ENCODE results near the gene TUBD1.

Gene TUBD1

DNA sequence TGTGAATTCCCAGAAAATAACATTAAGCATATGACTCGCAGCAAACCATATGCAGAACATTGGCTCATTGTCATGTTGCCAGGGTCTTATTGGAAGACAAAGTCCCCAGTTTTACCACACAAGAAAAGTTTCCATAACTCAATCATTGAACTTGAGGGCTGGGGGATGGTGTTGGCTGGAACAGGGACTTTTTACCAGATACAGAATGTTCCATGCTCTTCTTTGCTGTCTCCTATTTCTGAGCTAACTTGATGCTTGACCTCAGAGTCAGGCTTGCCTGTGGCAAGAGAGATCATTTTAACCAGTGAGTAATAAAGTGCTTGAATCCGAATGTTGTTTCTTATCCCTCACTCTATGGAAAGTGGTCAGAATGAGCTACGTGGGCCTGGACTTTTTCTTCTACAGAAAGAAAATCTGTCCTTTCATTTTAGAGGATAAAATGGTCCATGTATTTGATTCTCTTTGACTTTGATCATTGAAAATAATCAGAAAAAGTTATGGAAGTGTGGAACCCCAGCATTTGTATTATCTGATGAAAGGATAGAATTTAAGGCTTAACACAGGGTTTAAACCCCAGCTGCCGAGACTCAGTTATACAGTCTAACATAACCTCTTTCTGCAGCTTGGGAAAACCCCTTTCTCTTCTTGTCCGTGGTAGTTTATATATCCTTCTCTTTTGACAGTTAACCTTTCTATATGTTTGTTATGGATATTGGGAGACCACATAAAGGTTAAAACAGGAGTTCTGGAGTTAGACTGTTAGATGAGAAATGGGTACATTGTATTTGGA is 67.0 kb downstream of the TUBD1 start:
- no peak for DNase-seq (ENCODE audit: low read depth in 4 of 4, low spot score in 1 of 4)

DNA sequence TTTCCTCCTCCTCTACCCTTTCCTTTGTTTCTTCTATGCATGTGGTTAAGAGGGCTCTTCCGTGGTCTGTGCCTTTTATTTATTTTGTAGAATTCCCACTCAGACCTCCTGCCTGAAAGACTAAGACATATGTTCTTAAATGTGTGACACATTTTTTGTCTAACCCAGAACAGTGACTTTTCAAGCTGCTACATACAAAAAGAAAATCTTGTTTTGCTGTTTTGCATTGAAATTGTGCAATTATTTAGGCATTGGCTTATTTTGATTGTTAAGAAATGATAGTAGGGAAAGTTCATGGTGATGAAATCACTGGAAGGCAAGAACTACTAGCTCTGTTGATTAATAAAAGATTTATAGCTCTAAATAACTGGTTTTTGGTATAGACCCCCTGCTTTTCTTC is 76.8 kb downstream of the TUBD1 start:
- DNase-seq (ENCODE audit: low read depth in 4 of 4, low spot score in 1 of 4): no peak

DNA sequence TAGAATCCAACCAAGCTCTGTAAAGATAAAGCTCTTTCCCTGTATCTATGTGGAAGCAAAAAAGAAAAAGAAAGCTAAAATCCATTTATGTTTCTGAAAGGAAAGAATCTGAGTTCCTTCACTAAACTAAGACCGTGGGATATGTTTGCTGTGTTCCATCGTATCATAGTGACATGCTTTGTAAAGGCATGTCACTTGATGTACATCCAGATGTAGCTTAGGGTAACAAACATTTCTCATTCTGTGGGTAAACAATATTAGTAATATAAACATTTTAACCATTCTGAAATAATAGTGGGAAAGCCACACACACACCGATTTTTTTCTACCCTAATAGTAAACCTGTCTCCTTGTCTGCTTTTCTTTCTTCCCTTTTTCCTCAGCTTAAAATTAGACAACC is 78.1 kb downstream of the TUBD1 start:
- DNase-seq (ENCODE audit: low read depth in 4 of 4, low spot score in 1 of 4): no peak

DNA sequence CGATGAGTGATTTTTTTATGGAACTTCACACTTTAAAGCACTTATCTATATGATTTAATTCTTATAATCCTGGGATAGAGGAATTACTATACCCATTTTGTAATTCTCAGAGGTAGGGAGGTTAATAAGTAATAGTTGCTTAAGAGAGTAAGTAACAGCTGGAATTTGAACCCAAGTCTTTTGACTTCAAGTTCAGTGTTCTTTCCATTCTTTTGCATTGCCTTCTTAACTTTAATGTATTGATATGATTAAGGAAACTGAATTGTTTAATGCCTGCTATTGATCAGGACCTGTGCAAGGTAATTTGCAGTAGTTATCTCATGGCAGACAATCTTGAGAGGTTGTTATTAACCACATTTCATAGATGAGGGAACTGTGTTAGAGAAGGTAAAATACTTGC is 78.5 kb downstream of the TUBD1 start:
- no peak for DNase-seq (ENCODE audit: low read depth in 4 of 4, low spot score in 1 of 4)

DNA sequence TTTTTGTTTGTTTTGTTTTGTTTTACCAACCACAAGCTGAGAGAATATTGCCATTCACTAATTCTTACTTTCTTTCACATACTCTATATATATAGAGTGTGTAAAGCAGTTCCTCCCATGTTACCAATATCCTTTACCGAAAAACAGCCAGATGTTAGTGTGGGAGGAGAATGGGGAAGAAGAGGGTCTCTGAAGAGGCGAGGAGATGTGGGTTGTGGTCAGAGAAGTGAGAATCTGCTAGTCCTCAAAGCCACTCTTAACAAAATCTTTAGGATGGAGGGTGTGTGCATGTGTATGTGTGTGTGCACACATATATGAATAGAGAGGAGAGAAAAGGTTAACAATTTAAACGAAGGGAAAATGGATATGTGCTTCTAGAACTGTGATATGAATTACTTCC is 80.6 kb downstream of the TUBD1 start:
- no peak for DNase-seq (ENCODE audit: low read depth in 4 of 4, low spot score in 1 of 4)

DNA sequence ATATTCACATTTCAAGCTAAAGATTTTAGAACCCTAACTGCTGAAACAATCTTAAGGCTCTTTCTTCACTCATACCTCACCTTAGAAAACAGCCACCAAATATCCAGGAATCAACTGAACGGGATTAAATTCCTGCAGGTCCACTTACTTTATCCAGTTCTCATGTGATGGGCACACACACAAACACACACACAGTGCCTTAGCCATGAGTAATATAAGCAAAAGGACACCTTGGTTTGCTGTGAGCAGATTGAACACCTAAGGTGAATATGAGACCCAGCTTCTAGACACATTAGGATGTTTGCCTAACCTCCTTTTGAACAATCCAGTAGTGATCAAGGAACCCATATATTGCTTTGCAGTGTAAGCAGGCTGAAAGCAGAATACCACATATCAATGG is 81.5 kb downstream of the TUBD1 start:
- DNase-seq (ENCODE audit: low read depth in 4 of 4, low spot score in 1 of 4): no peak

DNA sequence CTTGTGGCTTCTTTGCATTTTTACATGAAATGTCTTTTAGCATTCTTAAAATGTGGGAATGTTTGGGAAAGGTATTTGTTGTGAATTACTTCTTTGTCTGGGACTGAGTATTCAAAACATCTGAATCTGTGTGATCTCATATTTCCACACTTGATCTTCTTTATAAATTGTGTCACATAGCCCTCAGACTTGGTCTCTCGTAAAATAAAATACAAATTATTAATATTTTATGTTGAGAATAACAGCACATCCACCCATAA is 81.9 kb downstream of the TUBD1 start:
- DNase-seq (ENCODE audit: low read depth in 4 of 4, low spot score in 1 of 4): no peak

Data from stimulated activated CD4-positive, alpha-beta T cell treated with anti-CD3 and anti-CD28 coated beads, Interleukin-1b, Interleukin-23, amount 100 ng/mL, for 24 hours (primary cell).